ENCODE results near the gene THSD7A. TPM values are rescaled to one million over a fixed set of nuclear protein-coding genes. Genes with fewer than 3 reads are reported as not detected.

Gene THSD7A
- total and polyA plus RNA-seq, 9 of the 15 experiments (the other 6 are each of a cell fraction or from before 2014, with no cell fraction given): 0.01 to 0.02 TPM; not detected in 7

DNA sequence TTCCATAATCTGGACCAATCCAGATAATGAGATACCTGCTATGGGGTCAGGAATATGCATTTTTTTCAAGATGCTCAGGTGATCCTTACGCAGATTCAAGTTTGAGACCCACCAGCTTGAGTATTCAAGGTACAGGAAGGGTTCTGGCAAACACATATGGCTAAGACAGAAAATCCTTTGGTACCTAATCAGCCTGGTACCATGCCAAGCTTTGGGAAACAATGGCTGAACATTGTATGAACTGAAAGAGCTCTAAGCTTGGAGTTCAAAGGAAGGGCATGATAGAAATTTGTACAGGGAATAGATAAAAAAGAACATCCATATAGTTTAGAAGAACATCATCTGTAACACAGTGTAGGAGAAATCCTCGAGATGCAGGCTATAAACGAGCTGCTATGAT is 382.7 kb downstream of the THSD7A start:
- Histone ChIP-seq H4K20me1 (replicated peaks; ENCODE audit: control insufficient read depth, insufficient read depth, low read length) (no peaks in the 10 kb centered on the region), H3K4me3 (no peak overlapping the region), H3K4me1 (replicated peaks in 1 of 2; ENCODE audit: control insufficient read depth in 2 of 2, insufficient read depth in 2 of 2, low read length in 2 of 2) (no peaks in the 10 kb centered on the region), H3K27me3 (ENCODE audit: control insufficient read depth in 2 of 2, insufficient read depth in 2 of 2, low read length in 2 of 2) (no peaks in the 10 kb centered on the region), H3K9me3 (replicated peaks; ENCODE audit: control insufficient read depth, insufficient read depth, low read depth, low read length) (no peaks in the 10 kb centered on the region), H3K27ac (ENCODE audit: extremely low read depth, low read depth, low read length) (no peak overlapping the region), H3K79me2 (ENCODE audit: control insufficient read depth, insufficient read depth, low read length) (no peaks in the 10 kb centered on the region), H3K9ac (ENCODE audit: insufficient read depth in 1 of 2, low read depth in 2 of 2, low read length in 2 of 2) (no peak overlapping the region), H3K4me2 (ENCODE audit: insufficient read depth, low read length) (no peak overlapping the region), H3K36me3 (ENCODE audit: control insufficient read depth, insufficient read depth, low read length) (no peaks in the 10 kb centered on the region), H2AFZ (ENCODE audit: low read depth, low read length) (no peak overlapping the region), H3K9me1 (ENCODE audit: control insufficient read depth, insufficient read depth, low read length) (no peaks in the 10 kb centered on the region)
- WGBS (ENCODE audit: insufficient coverage, low coverage, missing lambda C conversion rate): 5% methylated on average over 3 of the region's 3 CpGs
- CTCF ChIA-PET (ENCODE audit: low intra/inter-chr PET ratio): no interaction called here
- no peak for FAIRE-seq
- in situ Hi-C loops (cut with MboI) (no loop called here), intact Hi-C loops (cut with micrococcal nuclease) (no loop called here)
- no peak for ATAC-seq
- POLR2A ChIA-PET: no interaction called here
- DNase-seq (ENCODE audit: extremely low read depth in 1 of 4, low spot score in 3 of 4): no peak
- TF ChIP-seq, protein P1, sequence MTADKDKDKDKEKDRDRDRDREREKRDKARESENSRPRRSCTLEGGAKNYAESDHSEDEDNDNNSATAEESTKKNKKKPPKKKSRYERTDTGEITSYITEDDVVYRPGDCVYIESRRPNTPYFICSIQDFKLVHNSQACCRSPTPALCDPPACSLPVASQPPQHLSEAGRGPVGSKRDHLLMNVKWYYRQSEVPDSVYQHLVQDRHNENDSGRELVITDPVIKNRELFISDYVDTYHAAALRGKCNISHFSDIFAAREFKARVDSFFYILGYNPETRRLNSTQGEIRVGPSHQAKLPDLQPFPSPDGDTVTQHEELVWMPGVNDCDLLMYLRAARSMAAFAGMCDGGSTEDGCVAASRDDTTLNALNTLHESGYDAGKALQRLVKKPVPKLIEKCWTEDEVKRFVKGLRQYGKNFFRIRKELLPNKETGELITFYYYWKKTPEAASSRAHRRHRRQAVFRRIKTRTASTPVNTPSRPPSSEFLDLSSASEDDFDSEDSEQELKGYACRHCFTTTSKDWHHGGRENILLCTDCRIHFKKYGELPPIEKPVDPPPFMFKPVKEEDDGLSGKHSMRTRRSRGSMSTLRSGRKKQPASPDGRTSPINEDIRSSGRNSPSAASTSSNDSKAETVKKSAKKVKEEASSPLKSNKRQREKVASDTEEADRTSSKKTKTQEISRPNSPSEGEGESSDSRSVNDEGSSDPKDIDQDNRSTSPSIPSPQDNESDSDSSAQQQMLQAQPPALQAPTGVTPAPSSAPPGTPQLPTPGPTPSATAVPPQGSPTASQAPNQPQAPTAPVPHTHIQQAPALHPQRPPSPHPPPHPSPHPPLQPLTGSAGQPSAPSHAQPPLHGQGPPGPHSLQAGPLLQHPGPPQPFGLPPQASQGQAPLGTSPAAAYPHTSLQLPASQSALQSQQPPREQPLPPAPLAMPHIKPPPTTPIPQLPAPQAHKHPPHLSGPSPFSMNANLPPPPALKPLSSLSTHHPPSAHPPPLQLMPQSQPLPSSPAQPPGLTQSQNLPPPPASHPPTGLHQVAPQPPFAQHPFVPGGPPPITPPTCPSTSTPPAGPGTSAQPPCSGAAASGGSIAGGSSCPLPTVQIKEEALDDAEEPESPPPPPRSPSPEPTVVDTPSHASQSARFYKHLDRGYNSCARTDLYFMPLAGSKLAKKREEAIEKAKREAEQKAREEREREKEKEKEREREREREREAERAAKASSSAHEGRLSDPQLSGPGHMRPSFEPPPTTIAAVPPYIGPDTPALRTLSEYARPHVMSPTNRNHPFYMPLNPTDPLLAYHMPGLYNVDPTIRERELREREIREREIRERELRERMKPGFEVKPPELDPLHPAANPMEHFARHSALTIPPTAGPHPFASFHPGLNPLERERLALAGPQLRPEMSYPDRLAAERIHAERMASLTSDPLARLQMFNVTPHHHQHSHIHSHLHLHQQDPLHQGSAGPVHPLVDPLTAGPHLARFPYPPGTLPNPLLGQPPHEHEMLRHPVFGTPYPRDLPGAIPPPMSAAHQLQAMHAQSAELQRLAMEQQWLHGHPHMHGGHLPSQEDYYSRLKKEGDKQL (CRISPR knock-in tag; IDR thresholded peaks at IDR 0.05; ENCODE audit: borderline replicate concordance): no peak
- no peak for TF ChIP-seq ZNF766 (CRISPR knock-in tag; conservative IDR thresholded peaks at IDR 0.05)
- TF ChIP-seq ETV6 (IDR thresholded peaks at IDR 0.05; ENCODE audit: borderline replicate concordance in 1 of 2, low read depth in 2 of 2, low read length in 1 of 2): no peak
- no peak for TF ChIP-seq ETV6 (CRISPR knock-in tag; IDR thresholded peaks at IDR 0.05; ENCODE audit: borderline replicate concordance)
- TF ChIP-seq KLF10 (CRISPR knock-in tag; IDR thresholded peaks at IDR 0.05): no peak
- no peak for TF ChIP-seq L3MBTL2 (IDR thresholded peaks at IDR 0.05)
- no peak for TF ChIP-seq ZKSCAN1 (IDR thresholded peaks at IDR 0.05; ENCODE audit: low read depth, low read length)
- TF ChIP-seq DIDO1 (tag; IDR thresholded peaks at IDR 0.05; ENCODE audit: low read depth): no peak
- TF ChIP-seq, protein P2, sequence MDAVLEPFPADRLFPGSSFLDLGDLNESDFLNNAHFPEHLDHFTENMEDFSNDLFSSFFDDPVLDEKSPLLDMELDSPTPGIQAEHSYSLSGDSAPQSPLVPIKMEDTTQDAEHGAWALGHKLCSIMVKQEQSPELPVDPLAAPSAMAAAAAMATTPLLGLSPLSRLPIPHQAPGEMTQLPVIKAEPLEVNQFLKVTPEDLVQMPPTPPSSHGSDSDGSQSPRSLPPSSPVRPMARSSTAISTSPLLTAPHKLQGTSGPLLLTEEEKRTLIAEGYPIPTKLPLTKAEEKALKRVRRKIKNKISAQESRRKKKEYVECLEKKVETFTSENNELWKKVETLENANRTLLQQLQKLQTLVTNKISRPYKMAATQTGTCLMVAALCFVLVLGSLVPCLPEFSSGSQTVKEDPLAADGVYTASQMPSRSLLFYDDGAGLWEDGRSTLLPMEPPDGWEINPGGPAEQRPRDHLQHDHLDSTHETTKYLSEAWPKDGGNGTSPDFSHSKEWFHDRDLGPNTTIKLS (IDR thresholded peaks at IDR 0.05; ENCODE audit: borderline replicate concordance, low read depth): no peak
- BruUV-seq (replicated peaks): no TSS peak
